ENCODE data around the gene MARCHF10.

DNA sequence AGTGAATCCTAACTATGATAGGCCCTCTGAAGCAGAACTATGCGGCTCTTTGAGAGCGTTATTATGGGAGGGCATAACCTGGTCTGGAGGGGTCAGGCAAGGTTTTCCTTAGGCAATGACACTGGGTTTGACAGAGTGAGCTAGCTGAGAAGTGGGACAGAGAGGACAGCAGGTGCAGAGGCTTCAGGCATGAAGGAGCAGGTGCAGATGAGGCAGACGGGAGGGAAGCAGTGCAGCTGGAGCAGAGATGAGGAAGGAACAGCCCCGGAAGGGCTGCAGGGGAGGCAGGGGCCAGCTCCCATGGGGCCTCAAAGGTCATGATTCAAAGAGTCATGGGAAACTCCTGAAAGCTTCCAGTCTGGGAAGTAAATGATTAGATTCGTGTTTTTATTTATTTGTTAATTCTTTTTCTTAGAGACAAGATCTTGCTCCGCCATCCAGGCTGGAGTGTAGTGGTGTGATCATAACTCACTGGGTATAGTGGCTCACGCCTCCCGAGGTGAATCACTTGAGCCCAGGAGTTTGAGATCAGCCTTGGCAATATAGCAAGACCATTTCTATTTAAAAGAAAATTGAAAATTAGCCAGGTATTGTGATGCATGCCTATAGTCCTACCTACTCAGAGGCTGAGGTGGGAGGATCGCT is 5.4 kb downstream of the MARCHF10 start:
- no peak for TF ChIP-seq POLR2AphosphoS5 (IDR thresholded peaks at IDR 0.05)
- TF ChIP-seq, protein P1, sequence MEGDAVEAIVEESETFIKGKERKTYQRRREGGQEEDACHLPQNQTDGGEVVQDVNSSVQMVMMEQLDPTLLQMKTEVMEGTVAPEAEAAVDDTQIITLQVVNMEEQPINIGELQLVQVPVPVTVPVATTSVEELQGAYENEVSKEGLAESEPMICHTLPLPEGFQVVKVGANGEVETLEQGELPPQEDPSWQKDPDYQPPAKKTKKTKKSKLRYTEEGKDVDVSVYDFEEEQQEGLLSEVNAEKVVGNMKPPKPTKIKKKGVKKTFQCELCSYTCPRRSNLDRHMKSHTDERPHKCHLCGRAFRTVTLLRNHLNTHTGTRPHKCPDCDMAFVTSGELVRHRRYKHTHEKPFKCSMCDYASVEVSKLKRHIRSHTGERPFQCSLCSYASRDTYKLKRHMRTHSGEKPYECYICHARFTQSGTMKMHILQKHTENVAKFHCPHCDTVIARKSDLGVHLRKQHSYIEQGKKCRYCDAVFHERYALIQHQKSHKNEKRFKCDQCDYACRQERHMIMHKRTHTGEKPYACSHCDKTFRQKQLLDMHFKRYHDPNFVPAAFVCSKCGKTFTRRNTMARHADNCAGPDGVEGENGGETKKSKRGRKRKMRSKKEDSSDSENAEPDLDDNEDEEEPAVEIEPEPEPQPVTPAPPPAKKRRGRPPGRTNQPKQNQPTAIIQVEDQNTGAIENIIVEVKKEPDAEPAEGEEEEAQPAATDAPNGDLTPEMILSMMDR (IDR thresholded peaks at IDR 0.05), result no peak
